ENCODE results near the gene SERPINB2. TPM values are rescaled to one million over a fixed set of nuclear protein-coding genes. Genes with fewer than 3 reads are reported as not detected.

The SERPINB2 gene
- total RNA-seq (2014; rRNA removed; shearing (Covaris generic)): 0.35 TPM in 1 of 2 replicates, not detected in the other
- polyA plus RNA-seq (2015; cell fraction: cytosol; rRNA removed): 0.13 TPM in 1 of 2 replicates, not detected in the other
- 0.64 and 0.91 TPM in 2 replicates for polyA plus RNA-seq (2015; cell fraction: nucleus; rRNA removed)

GRCh38 chr18:63887424-63887823, at the start of gene SERPINB2:
Gene SERPINB2, plus strand, starts transcription at chr18:63887705. Its CDS starts 3,740 bp downstream, at chr18:63891445.
- DNase-seq (ENCODE audit: low read depth, low spot score): no peak
- in situ Hi-C loops (cut with HindIII; ENCODE audit: low pct_unique_long_range_greater_than_20kb, low sequenced_read_pairs): no loop called here

- no peak for DNase-seq (ENCODE audit: low read depth, low spot score)
- in situ Hi-C loops (cut with HindIII; ENCODE audit: low pct_unique_long_range_greater_than_20kb, low sequenced_read_pairs): no loop called here
Observed at GRCh38 chr18:63843008-63843407, 44.5 kb upstream of the SERPINB2 start.

GRCh38 chr18:63844254-63844653, 43.3 kb upstream of the SERPINB2 start:
- in situ Hi-C loops (cut with HindIII; ENCODE audit: low pct_unique_long_range_greater_than_20kb, low sequenced_read_pairs): no loop called here
- DNase-seq (ENCODE audit: low read depth, low spot score): peak; percentile 51

GRCh38 chr18:63848159-63848558, 39.3 kb upstream of the SERPINB2 start:
- in situ Hi-C loops (cut with HindIII; ENCODE audit: low pct_unique_long_range_greater_than_20kb, low sequenced_read_pairs): no loop called here
- DNase-seq (ENCODE audit: low read depth, low spot score): peak; percentile 70

- in situ Hi-C loops (cut with HindIII; ENCODE audit: low pct_unique_long_range_greater_than_20kb, low sequenced_read_pairs): no loop called here
- peak; percentile 56 for DNase-seq (ENCODE audit: low read depth, low spot score)
Observed at GRCh38 chr18:63850020-63850419, 37.5 kb upstream of the SERPINB2 start.

GRCh38 chr18:63850636-63851035, 36.9 kb upstream of the SERPINB2 start:
- no peak for DNase-seq (ENCODE audit: low read depth, low spot score)
- in situ Hi-C loops (cut with HindIII; ENCODE audit: low pct_unique_long_range_greater_than_20kb, low sequenced_read_pairs): no loop called here

- in situ Hi-C loops (cut with HindIII; ENCODE audit: low pct_unique_long_range_greater_than_20kb, low sequenced_read_pairs): no loop called here
- DNase-seq (ENCODE audit: low read depth, low spot score): no peak
Observed at GRCh38 chr18:63858456-63858855, 29.0 kb upstream of the SERPINB2 start.

GRCh38 chr18:63859781-63860475, 27.6 kb upstream of the SERPINB2 start:
- DNase-seq (ENCODE audit: low read depth, low spot score): no peak
- in situ Hi-C loops (cut with HindIII; ENCODE audit: low pct_unique_long_range_greater_than_20kb, low sequenced_read_pairs): no loop called here

- in situ Hi-C loops (cut with HindIII; ENCODE audit: low pct_unique_long_range_greater_than_20kb, low sequenced_read_pairs): no loop called here
- no peak for DNase-seq (ENCODE audit: low read depth, low spot score)
Observed at GRCh38 chr18:63860531-63860930, 27.0 kb upstream of the SERPINB2 start.

- no peak for DNase-seq (ENCODE audit: low read depth, low spot score)
- in situ Hi-C loops (cut with HindIII; ENCODE audit: low pct_unique_long_range_greater_than_20kb, low sequenced_read_pairs): no loop called here
Observed at GRCh38 chr18:63867368-63868125, 20.0 kb upstream of the SERPINB2 start.

GRCh38 chr18:63868546-63868945, 19.0 kb upstream of the SERPINB2 start:
- in situ Hi-C loops (cut with HindIII; ENCODE audit: low pct_unique_long_range_greater_than_20kb, low sequenced_read_pairs): no loop called here

GRCh38 chr18:63869374-63869773, 18.1 kb upstream of the SERPINB2 start:
- peak; percentile 31 for DNase-seq (ENCODE audit: low read depth, low spot score)
- in situ Hi-C loops (cut with HindIII; ENCODE audit: low pct_unique_long_range_greater_than_20kb, low sequenced_read_pairs): no loop called here

More at GRCh38 chr18:63868546-63868945, 19.0 kb upstream of the SERPINB2 start:
- DNase-seq (ENCODE audit: low read depth, low spot score): no peak

- in situ Hi-C loops (cut with HindIII; ENCODE audit: low pct_unique_long_range_greater_than_20kb, low sequenced_read_pairs): no loop called here
- no peak for DNase-seq (ENCODE audit: low read depth, low spot score)
Observed at GRCh38 chr18:63869851-63870250, 17.7 kb upstream of the SERPINB2 start.

- no peak for DNase-seq (ENCODE audit: low read depth, low spot score)
- in situ Hi-C loops (cut with HindIII; ENCODE audit: low pct_unique_long_range_greater_than_20kb, low sequenced_read_pairs): no loop called here
Observed at GRCh38 chr18:63871836-63872235, 15.7 kb upstream of the SERPINB2 start.

- in situ Hi-C loops (cut with HindIII; ENCODE audit: low pct_unique_long_range_greater_than_20kb, low sequenced_read_pairs): no loop called here
Observed at GRCh38 chr18:63872586-63872985, 14.9 kb upstream of the SERPINB2 start.

GRCh38 chr18:63878343-63878742, 9.2 kb upstream of the SERPINB2 start:
- in situ Hi-C loops (cut with HindIII; ENCODE audit: low pct_unique_long_range_greater_than_20kb, low sequenced_read_pairs): no loop called here
- peak; percentile 36 for DNase-seq (ENCODE audit: low read depth, low spot score)

More at GRCh38 chr18:63872586-63872985, 14.9 kb upstream of the SERPINB2 start:
- DNase-seq (ENCODE audit: low read depth, low spot score): no peak

GRCh38 chr18:63878925-63879324, 8.6 kb upstream of the SERPINB2 start:
- no peak for DNase-seq (ENCODE audit: low read depth, low spot score)
- in situ Hi-C loops (cut with HindIII; ENCODE audit: low pct_unique_long_range_greater_than_20kb, low sequenced_read_pairs): no loop called here

- in situ Hi-C loops (cut with HindIII; ENCODE audit: low pct_unique_long_range_greater_than_20kb, low sequenced_read_pairs): no loop called here
- no peak for DNase-seq (ENCODE audit: low read depth, low spot score)
Observed at GRCh38 chr18:63879709-63880108, 7.8 kb upstream of the SERPINB2 start.

GRCh38 chr18:63881851-63882250, 5.7 kb upstream of the SERPINB2 start:
- in situ Hi-C loops (cut with HindIII; ENCODE audit: low pct_unique_long_range_greater_than_20kb, low sequenced_read_pairs): no loop called here

More at GRCh38 chr18:63881851-63882250, 5.7 kb upstream of the SERPINB2 start:
- DNase-seq (ENCODE audit: low read depth, low spot score): no peak

Data from SK-MEL-5 (cell line).